Muscle of arm (tissue), 14 donors: Measurements from ENCODE around the gene THPO. TPM values are rescaled to one million over a fixed set of nuclear protein-coding genes. Genes with fewer than 3 reads are reported as not detected.

ENCODE experiments used
- DNase-seq: peaks from one replicate; pipeline ENCODE4 v3.0.0-alpha.2; 2013
- long read RNA-seq, 11 donors: transcript quantifications; one replicate each; lab custom pipeline, GENCODE V29; 2026
- polyA plus RNA-seq, 12 donors: library from polyadenylated mRNA; unstranded; fragments of 120-200 nt; gene quantifications; one replicate each; pipeline ENCODE4 v1.2.1, GENCODE V29; 2013; ENCODE audit not compliant: insufficient read length in 12 of 12

The THPO gene
- polyA plus RNA-seq, result 1 to 10 TPM in 10 of 12 donors, not detected in 2; 1.5 to 2.2 (median 2.0) TPM
- long read RNA-seq, donor 1, result 0 reads
- long read RNA-seq, donor 2, partial matches to known transcripts, result 13 of 13 reads
- long read RNA-seq, donor 2, other reads (novel, unspliced or antisense), result 0 of 13 reads
- long read RNA-seq, donor 3, partial matches to known transcripts, result 7 of 7 reads
- long read RNA-seq, donor 3, other reads (novel, unspliced or antisense), result 0 of 7 reads
- long read RNA-seq, donor 4, partial matches to known transcripts, result 6 of 6 reads
- long read RNA-seq, donor 4, other reads (novel, unspliced or antisense), result 0 of 6 reads
- long read RNA-seq, donor 5, result 0 reads
- long read RNA-seq, donor 6, result 0 reads
- long read RNA-seq, donor 7, result 0 reads
- long read RNA-seq, donor 8, partial matches to known transcripts, result 0 of 1 reads
- long read RNA-seq, donor 8, other reads (novel, unspliced or antisense), result 0 of 1 reads
- long read RNA-seq, donor 9, result 0 reads
- long read RNA-seq, donor 10, result 0 reads
- long read RNA-seq, donor 11, result 0 reads

- no peak for DNase-seq
Measured at GRCh38 chr3:184377882-184378445, at the start of gene THPO. Gene THPO, minus strand, starts transcription at chr3:184378207. Its CDS starts 1,948 bp downstream, at chr3:184376259.

- DNase-seq, result no peak
Measured at GRCh38 chr3:184426691-184427141, 48.7 kb upstream of the THPO start.

DNA sequence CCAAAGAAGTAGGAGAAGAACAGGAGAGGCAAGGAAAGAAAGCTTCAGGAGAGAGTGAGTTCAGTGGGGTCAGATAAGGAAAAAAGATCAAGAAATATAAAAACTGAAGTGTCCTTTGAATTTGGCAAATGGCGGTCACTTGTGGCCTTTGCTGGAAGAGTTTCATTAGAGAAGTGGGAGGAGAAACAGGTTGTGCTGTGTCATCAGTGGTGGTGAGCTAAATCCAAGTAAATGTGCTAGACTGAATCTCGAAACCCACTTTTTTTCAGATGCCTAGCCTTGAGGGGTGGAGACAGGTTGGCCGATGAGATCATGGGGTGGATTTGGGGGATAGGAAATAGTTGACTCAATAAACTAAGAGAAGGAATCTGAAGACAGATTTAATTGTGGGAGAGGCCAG, 45.6 kb upstream of the THPO start:
- no peak for DNase-seq

DNA sequence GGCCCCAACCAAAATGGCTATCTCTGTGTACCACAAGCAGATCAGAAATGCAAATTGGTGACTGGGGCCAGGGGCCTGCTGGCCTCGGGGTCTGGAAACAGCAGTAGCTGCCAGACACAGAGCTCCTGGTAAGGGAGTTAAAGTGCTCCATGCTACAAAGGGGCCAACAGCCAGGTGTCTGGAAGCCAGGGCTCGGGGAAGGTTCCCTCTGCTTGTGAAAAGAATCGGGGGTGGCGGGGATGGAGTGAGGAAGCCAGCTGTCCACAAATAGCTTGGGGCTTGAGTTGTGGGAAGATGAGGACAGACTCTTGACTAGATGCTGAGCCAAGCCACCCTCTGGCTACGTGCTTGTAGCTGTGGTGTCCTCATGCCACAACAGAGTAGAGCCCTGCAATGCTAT, 41.2 kb upstream of the THPO start:
- no peak for DNase-seq

- peak; percentile 43 for DNase-seq
Measured at GRCh38 chr3:184417619-184418327, 39.8 kb upstream of the THPO start.

DNA sequence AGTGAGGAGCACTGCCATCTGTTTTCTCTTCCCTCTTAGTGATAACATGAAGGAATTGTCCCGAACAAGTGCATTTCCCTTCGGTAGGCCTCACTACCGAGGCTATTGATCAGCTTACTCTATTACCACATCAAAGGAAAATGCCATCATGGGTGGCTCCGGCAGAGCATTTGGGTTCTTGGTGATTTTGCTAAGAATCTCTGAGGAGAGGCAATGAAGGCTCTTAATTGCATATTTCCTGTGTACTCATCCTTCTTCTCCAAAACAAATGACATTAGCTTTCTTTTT, 37.1 kb upstream of the THPO start:
- DNase-seq, result no peak

DNA sequence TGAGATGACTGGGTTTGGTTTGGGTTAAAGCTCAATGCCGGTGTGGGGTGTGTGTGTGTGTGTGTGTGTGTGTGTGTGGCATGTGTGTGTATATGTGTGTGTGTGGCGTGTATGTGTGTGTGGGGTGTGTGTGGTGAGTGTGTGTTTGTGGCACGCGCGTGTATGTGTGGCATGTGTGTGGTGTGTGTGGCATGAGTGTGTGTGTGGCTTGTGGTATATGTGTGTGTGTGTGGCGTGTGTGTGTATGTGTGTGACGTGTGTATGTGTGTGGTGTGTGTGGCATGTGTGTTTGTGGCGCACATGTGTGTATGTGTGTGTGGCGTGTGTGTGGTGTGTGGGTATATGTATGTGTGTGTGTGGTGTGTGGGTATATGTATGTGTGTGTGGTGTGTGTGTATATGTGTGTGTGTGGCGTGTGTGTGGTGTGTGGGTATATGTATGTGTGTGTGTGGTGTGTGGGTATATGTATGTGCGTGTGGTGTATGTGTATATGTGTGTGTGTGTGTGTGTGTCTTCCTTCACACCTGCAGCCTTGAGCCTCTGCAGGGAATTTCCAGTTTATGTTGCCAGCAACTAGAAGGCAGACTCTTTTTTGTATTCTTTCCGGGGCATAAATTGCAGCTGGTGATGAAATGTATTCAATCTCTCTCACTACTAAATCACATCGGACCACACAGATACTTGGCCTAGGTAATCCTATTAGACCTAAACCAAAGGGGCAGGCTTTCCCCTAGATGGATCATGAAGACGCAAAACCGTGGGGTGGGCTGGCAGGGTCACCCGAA, 36.6 kb upstream of the THPO start:
- DNase-seq, result no peak

- no peak for DNase-seq
Measured at GRCh38 chr3:184409946-184410500, 32.0 kb upstream of the THPO start.

- no peak for DNase-seq
Measured at GRCh38 chr3:184409331-184409926, 31.4 kb upstream of the THPO start.

DNA sequence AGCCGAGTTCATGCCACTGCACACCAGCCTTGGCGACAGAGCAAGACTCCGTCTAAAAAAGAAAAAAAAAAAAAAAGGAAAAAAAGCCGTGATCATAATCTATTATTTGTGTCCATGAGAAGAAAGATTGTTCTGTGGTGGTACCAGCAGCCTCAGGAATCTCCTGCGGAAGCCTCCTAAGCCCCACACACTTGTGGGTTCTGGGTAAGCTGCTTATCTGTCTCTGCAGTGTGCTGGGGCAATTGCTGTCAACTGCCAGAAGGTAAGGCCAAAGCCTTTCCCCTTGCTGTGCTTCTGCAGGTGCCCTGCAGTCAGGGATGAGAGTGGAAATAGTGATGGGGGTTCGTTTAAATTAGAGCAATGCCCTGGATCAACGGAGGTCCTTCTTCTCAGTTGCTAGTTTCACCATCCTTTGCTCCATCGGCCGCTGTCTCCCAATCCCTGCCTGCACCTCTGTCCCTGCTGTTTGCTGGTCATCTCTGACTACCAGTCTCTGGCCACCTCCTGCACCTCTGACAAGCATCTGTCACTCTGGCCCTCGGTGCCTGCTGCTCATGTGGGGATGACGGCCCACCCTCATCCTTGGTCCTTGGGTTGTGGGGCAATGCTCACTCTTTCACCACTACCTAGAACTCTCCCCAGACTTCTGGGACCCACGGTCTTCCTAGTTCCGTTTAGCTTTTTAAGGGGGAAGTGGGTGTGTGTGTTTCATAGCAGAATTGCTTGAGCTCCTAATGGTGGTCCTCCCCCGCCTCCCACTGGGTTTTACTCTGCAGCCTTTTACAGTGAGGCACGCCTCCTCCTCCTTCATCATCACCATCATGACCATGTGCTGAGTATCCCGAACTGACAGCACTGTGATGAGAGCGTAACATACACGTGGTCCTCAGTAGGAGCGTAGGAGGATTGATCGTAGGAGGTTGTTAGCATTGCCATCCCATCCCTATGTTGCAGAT, 27.3 kb upstream of the THPO start:
- no peak for DNase-seq

GRCh38 chr3:184399410-184399809, 21.4 kb upstream of the THPO start:
- peak; percentile 84 for DNase-seq

- DNase-seq, result no peak
Measured at GRCh38 chr3:184395320-184395660, 17.3 kb upstream of the THPO start.

DNA sequence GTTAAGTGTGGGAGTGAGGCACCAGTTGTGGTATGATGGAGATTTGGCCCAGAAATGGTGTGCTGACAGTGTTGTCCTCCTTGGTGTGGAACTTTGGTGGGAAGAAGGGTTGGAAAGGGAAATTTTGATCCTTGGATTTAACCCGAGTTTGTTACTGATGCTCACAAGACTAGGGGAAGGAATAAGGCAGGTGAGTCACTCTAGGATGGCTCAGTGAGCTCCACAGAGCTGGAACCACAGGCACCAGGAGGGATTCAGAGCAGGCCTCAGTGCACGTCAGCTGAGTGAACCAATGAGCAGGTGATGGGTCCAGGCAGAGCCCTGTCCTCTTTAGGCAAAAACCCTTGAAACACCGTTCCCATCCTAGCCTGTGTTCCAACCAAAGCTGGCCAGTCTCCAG, 13.3 kb upstream of the THPO start:
- no peak for DNase-seq

DNA sequence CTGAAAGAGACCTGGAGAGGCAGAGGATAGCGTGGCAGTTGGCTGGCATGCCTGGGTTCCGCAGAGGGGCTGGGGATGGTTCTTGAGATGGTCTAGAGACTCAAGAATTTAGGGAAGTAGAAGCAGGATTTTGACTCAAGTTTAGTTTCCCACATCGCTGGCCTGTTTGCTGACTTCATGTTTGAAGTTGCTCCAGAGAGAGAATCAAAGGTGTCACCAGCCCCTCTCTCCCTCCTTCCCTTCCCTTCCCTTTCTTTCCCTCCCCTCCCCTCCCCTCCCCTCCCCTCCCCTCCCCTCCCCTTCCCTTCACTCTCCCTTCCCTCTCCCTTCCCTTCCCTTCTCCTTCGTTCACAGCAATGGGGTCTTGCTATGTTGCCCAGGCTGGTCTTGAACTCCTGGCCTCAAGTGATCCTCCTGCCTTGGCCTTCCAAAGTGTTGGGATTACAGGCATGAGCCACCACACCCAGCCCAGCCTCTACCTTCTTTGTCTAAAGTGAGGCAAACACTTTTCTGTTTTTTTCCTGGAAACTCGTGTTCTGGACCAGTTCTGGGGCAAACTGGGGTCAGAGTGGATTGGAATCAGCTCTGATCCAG, 12.0 kb upstream of the THPO start:
- no peak for DNase-seq

GRCh38 chr3:184389384-184389783, 11.4 kb upstream of the THPO start:
- no peak for DNase-seq

DNA sequence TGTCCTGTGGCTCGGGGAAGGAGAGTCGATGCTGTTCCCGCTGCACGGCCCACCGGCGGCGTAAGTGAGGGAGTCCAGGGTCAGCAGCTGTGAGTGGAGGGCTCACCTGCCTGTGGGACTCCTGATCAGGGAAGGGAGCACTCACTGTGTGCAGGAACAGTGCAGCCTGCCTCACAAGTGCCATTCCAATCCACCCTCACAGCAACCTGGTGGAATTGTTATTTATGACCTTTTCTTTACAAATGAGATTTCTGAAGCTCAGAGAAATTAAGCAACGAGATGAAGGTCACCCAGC, 10.9 kb upstream of the THPO start:
- no peak for DNase-seq

DNA sequence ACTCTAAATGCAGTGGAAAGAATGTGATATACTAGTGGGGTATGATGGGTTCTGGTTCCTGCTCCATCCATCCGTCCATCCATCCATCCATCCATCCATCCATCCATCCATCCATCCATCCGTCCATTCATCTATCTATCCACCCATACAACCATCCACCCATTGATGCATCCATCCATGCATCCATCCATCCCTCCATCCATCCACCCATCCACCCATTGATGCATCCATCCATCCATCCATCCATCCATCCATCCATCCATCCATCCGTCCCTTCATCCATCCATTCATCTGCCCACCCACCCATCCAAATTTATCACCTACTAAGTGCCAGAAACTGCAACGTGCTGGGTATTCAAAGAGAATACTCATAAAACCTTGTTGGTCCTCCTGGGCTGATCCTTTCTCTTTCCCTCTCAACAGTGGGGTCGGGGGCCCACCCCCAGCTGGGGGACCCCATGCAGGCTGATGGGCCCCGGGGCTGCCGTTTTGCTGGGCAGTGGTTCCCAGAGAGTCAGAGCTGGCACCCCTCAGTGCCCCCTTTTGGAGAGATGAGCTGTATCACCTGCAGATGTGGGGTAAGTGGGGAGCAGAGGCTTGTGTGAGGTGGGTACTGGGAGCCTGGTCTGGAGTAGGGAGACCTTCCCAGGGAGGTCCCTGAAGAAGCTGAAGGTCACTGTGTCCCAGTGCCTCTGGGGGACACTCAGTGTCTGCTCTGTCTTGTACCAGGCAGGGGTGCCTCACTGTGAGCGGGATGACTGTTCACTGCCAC, 10.3 kb upstream of the THPO start:
- DNase-seq, result no peak

DNA sequence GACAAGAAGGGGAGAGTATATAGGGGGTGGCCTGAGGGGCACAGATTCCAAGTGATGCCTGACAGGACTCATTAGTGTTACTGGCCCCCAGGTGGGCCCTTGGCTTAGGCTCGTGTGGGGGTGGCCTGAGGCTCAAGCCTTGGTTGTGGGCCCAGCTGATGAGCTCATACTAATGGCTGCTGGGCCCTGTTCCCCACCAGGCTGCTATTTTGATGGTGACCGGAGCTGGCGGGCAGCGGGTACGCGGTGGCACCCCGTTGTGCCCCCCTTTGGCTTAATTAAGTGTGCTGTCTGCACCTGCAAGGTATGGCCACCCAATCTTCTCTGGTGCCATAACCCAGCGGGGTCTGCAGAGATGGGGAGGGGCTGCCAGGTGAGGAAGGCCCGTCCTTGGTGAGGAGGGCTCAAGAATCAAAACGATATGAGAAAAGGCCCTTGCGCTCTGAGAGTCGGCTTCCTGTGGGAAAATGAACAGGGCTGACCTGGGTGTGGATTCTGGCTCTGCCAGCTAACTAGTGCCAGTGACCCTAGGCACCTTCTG, 9.2 kb upstream of the THPO start:
- no peak for DNase-seq
